HCT116 (cell line): ENCODE data around the gene DCLRE1A. TPM values are rescaled to one million over a fixed set of nuclear protein-coding genes. Genes with fewer than 3 reads are reported as not detected.

Source experiments
- ATAC-seq: fragments of 200-7000 bp; cut with Tn5 transposase; 2 replicates; pipeline ENCODE4 v1.9.1; 2020; ENCODE audit warnings: mild to moderate bottlenecking, moderate library complexity
- BruUV-seq: library from RNA; stranded (reverse); fragments of 400-500 nt; replicated peaks from 2 replicates; lab custom pipeline; 2021; lab: Mats Ljungman, UMichigan
- CTCF ChIA-PET: fragments of 300-600 bp; sonication (Branson Sonifier 250); formaldehyde crosslinking; loops from one replicate; lab custom pipeline; 2021; ENCODE audit warnings: antibody characterized with exemption; lab: Charles Lee
- POLR2A ChIA-PET: fragments of 300-600, 350-600 bp; sonication (Branson Sonifier 250); formaldehyde crosslinking; loops from one replicate; lab custom pipeline; 2021; ENCODE audit warnings: antibody characterized with exemption; lab: Charles Lee
- RAD21 ChIA-PET, 2 experiments: fragments of 300-600 bp; sonication (Branson Sonifier 250); formaldehyde crosslinking; loops; one replicate each; lab custom pipeline; 2023; ENCODE audit warnings: low total read pairs in 2 of 2; ENCODE audit not compliant: uncharacterized antibody in 2 of 2, unreplicated experiment in 2 of 2, low non-redundant PET in 1 of 2; lab: Charles Lee
- DNase-seq: peaks from one replicate; pipeline ENCODE4 v3.0.0-alpha.2; 2010; ENCODE audit warnings: low read depth, low spot score
- H2AFZ ChIP-seq: fragments of 200-600 bp; shearing (Covaris generic), sonication (generic); 2 replicates; pipeline ENCODE4 v1.6.1; 2017; ENCODE audit warnings: low read depth, mixed run types, mixed read lengths, antibody characterized with exemption, low read length; ENCODE audit not compliant: poor library complexity, severe bottlenecking
- H3K27ac ChIP-seq: 2 replicates; pipeline ENCODE4 v1.5.1; 2012; ENCODE audit warnings: low read depth, low read length
- H3K27me3 ChIP-seq: fragments of 200-600 bp; sonication (generic); 2 replicates; pipeline ENCODE4 v1.6.1; 2016; ENCODE audit warnings: mixed run types, low read length, mixed read lengths; ENCODE audit not compliant: insufficient read depth
- H3K36me3 ChIP-seq, 2 experiments: fragments of 200-500 bp in 1 of 2; fragments of 200-600 bp in 1 of 2; sonication (Bioruptor generic) in 1 of 2; sonication (generic) in 1 of 2; 2 replicates each; pipeline versions ENCODE4 v1.5.1 to v1.6.1; 2014 to 2016; ENCODE audit warnings: low read length in 2 of 2, inconsistent platforms in 1 of 2, mixed read lengths in 1 of 2, mixed run types in 1 of 2; ENCODE audit not compliant: insufficient read depth in 2 of 2, control insufficient read depth in 1 of 2
- H3K4me1 ChIP-seq, 2 experiments: fragments of 200-600 bp in 1 of 2; sonication (generic) in 1 of 2; 2 replicates each; pipeline versions ENCODE4 v1.5.1 to v1.6.1; 2012 to 2017; ENCODE audit warnings: low read length in 2 of 2, inconsistent platforms in 1 of 2, mild to moderate bottlenecking in 1 of 2, mixed read lengths in 1 of 2, mixed run types in 1 of 2, moderate library complexity in 1 of 2; ENCODE audit not compliant: insufficient read depth in 2 of 2, control insufficient read depth in 1 of 2
- H3K4me2 ChIP-seq: fragments of 200-600 bp; sonication (generic); 2 replicates; pipeline ENCODE4 v1.6.1; 2017; ENCODE audit warnings: mixed run types, low read length, mixed read lengths
- H3K4me3 ChIP-seq, 2 experiments: fragments of 200-600 bp in 1 of 2; sonication (generic) in 1 of 2; replicated peaks in 1 of 2; 2 replicates each; pipeline ENCODE4 v1.5.1; 2011 to 2016; ENCODE audit warnings: low read length in 2 of 2, control low read depth in 1 of 2, low read depth in 1 of 2, mild to moderate bottlenecking in 1 of 2, mixed read lengths in 1 of 2, mixed run types in 1 of 2
- H3K79me2 ChIP-seq: fragments of 200-600 bp; sonication (generic); 2 replicates; pipeline ENCODE4 v1.6.1; 2017; ENCODE audit warnings: mild to moderate bottlenecking, mixed run types, low read length, moderate library complexity, mixed read lengths; ENCODE audit not compliant: insufficient read depth
- H3K9ac ChIP-seq: fragments of 200-600 bp; sonication (generic); 2 replicates; pipeline ENCODE4 v1.6.1; 2016; ENCODE audit warnings: low read length, mixed read lengths
- H3K9me2 ChIP-seq: fragments of 200-600 bp; sonication (generic), shearing (Covaris generic); 2 replicates; pipeline ENCODE4 v1.6.1; 2017; ENCODE audit warnings: mixed run types, mild to moderate bottlenecking, moderate library complexity; ENCODE audit not compliant: insufficient read depth
- H3K9me3 ChIP-seq, 2 experiments: fragments of 200-500 bp in 1 of 2; fragments of 200-600 bp in 1 of 2; sonication (Bioruptor generic) in 1 of 2; sonication (generic) in 1 of 2; 2 replicates each; pipeline ENCODE4 v1.6.1; 2014 to 2017; ENCODE audit warnings: low read length in 2 of 2, mixed read lengths in 2 of 2, inconsistent platforms in 1 of 2, low read depth in 1 of 2, mild to moderate bottlenecking in 1 of 2, mixed run types in 1 of 2, moderate library complexity in 1 of 2; ENCODE audit not compliant: control insufficient read depth in 1 of 2, insufficient read depth in 1 of 2
- H4K20me1 ChIP-seq: fragments of 200-600 bp; sonication (generic), shearing (Covaris generic); 2 replicates; pipeline ENCODE4 v1.6.1; 2017; ENCODE audit warnings: mixed run types, mild to moderate bottlenecking, moderate library complexity; ENCODE audit not compliant: insufficient read depth
- CBX3 ChIP-seq: IDR thresholded peaks from 2 replicates; pipeline ENCODE4 v1.6.1; 2012; ENCODE audit warnings: low read depth
- CTCF ChIP-seq, 3 experiments: fragments of 200-600 bp in 1 of 3; sonication (generic) in 1 of 3; IDR thresholded peaks in 2 of 3; conservative IDR thresholded peaks in 1 of 3; 2 replicates each; pipeline ENCODE4 v1.5.1; 2012 to 2017; ENCODE audit warnings: low read depth in 2 of 3, low read length in 2 of 3, antibody characterized with exemption in 1 of 3, borderline replicate concordance in 1 of 3, control low read depth in 1 of 3, mild to moderate bottlenecking in 1 of 3, mixed read lengths in 1 of 3, mixed run types in 1 of 3, moderate library complexity in 1 of 3; ENCODE audit not compliant: insufficient read depth in 1 of 3
- EGR1 ChIP-seq: IDR thresholded peaks from 2 replicates; pipeline ENCODE4 v1.6.1; 2012; ENCODE audit warnings: low read depth
- EZH2phosphoT487 ChIP-seq: fragments of 200-600 bp; IDR thresholded peaks from 2 replicates; pipeline ENCODE4 v1.6.1; 2018; ENCODE audit warnings: antibody characterized with exemption, borderline replicate concordance
- FOSL1 ChIP-seq: IDR thresholded peaks from 2 replicates; pipeline ENCODE4 v1.6.1; 2012; ENCODE audit warnings: low read depth
- MAX ChIP-seq: IDR thresholded peaks from 2 replicates; pipeline ENCODE4 v1.6.1; 2012
- POLR2AphosphoS5 ChIP-seq: IDR thresholded peaks from 2 replicates; pipeline ENCODE4 v1.6.1; 2011; ENCODE audit warnings: mild to moderate bottlenecking, low read depth, low read length, moderate library complexity
- SIN3A ChIP-seq: IDR thresholded peaks from 2 replicates; pipeline ENCODE4 v1.6.1; 2012; ENCODE audit warnings: low read depth
- SP1 ChIP-seq: IDR thresholded peaks from 2 replicates; pipeline ENCODE4 v1.6.1; 2012; ENCODE audit warnings: low read depth
- SRF ChIP-seq: IDR thresholded peaks from 2 replicates; pipeline ENCODE4 v1.6.1; 2012; ENCODE audit warnings: low read depth
- YY1 ChIP-seq: IDR thresholded peaks from 2 replicates; pipeline ENCODE4 v1.6.1; 2011; ENCODE audit warnings: low read length, low read depth, moderate library complexity, mild to moderate bottlenecking; ENCODE audit not compliant: insufficient replicate concordance; ENCODE audit errors: extremely low read depth
- ZBTB33 ChIP-seq: IDR thresholded peaks from 2 replicates; pipeline ENCODE4 v1.6.1; 2011; ENCODE audit warnings: mild to moderate bottlenecking, low read length, moderate library complexity; ENCODE audit not compliant: insufficient replicate concordance; ENCODE audit errors: extremely low read depth
- ZNF274 ChIP-seq: fragments of 200-500 bp; sonication (Bioruptor generic); IDR thresholded peaks from 2 replicates; pipeline ENCODE4 v1.6.1; 2014; ENCODE audit warnings: mild to moderate bottlenecking, low read depth, low read length, inconsistent platforms
- intact Hi-C: fragments of 100-400 bp; cut with micrococcal nuclease; formaldehyde crosslinking; loops from 2 replicates; pipeline ENCODE4 v1.10.0; 2022
- total RNA-seq: library from RNA; stranded (reverse); gene quantifications from one replicate; pipeline ENCODE4 v1.2.1, GENCODE V29; 2021; ENCODE audit not compliant: unreplicated experiment

DCLRE1A gene
- total RNA-seq, 1 experiment from 2014 or later, result 13.9 TPM

GRCh38 chr10:113843972-113844485 is 9.9 kb downstream of the DCLRE1A start:
- H3K79me2 ChIP-seq, result no peaks in the 10 kb centered on the region
- ATAC-seq, result no peak
- H3K4me3 ChIP-seq, result no peak overlapping the region
- CTCF ChIA-PET, result no interaction called here
- H2AFZ ChIP-seq, result no peak overlapping the region
- no peaks in the 10 kb centered on the region for H3K4me1 ChIP-seq
- no peak overlapping the region for H3K27ac ChIP-seq
- no TSS peak for BruUV-seq
- no peak for TF ChIP-seq ZBTB33
- no peak for TF ChIP-seq CBX3
- no peak for TF ChIP-seq YY1
- no peak for TF ChIP-seq SP1
- TF ChIP-seq EZH2phosphoT487, result no peak
- no peaks in the 10 kb centered on the region for H4K20me1 ChIP-seq
- peaks cover 8 to 9% of the 10 kb centered on the region in 2 experiments; a peak in 2 of 4 replicates for H3K36me3 ChIP-seq
- no peak overlapping the region for H3K4me2 ChIP-seq
- no peaks in the 10 kb centered on the region for H3K27me3 ChIP-seq
- H3K9me3 ChIP-seq, result no peaks in the 10 kb centered on the region
- intact Hi-C loops, result no loop called here
- no peak overlapping the region for H3K9ac ChIP-seq
- POLR2A ChIA-PET, result interaction anchor here (1.0 kb wide), 1 partner anchor 13 kb away, joined by 3 read pairs; no protein-coding TSS in a partner anchor
- no peak for DNase-seq
- RAD21 ChIA-PET, result no interaction called here
- H3K9me2 ChIP-seq, result no peaks in the 10 kb centered on the region

- no peak for DNase-seq
- Histone ChIP-seq H3K9ac (no peak overlapping the region), H4K20me1 (no peaks in the 10 kb centered on the region), H3K4me3 (no peak overlapping the region), H3K36me3 (peaks cover 8 to 9% of the 10 kb centered on the region in 2 experiments; a peak in 2 of 4 replicates), H3K9me3 (no peaks in the 10 kb centered on the region), H3K4me2 (no peak overlapping the region), H3K27me3 (no peaks in the 10 kb centered on the region), H3K79me2 (no peaks in the 10 kb centered on the region), H3K4me1 (no peaks in the 10 kb centered on the region), H3K9me2 (no peaks in the 10 kb centered on the region), H3K27ac (no peak overlapping the region), H2AFZ (no peak overlapping the region)
- POLR2A ChIA-PET, result no interaction called here
- RAD21 ChIA-PET, result no interaction called here
- ATAC-seq, result no peak
- intact Hi-C loops, result no loop called here
- CTCF ChIA-PET, result no interaction called here
- no TSS peak for BruUV-seq
- TF ChIP-seq CBX3 (no peak), CTCF (IDR thresholded peaks at IDR 0.05 in 2 of 3, conservative IDR thresholded peaks at IDR 0.05 in 1 of 3; ENCODE audit: borderline replicate concordance in 1 of 3, insufficient read depth in 1 of 3, low read depth in 2 of 3, low read length in 2 of 3) (no peak), ZBTB33 (no peak), ZNF274 (no peak), MAX (no peak), SP1 (no peak), SIN3A (no peak), POLR2AphosphoS5 (no peak), SRF (no peak), FOSL1 (no peak), EGR1 (no peak)
Measured at GRCh38 chr10:113842171-113842570, 11.7 kb downstream of the DCLRE1A start.
